Measurements from ENCODE around the gene TNNT2. TPM values are rescaled to one million over a fixed set of nuclear protein-coding genes. Genes with fewer than 3 reads are reported as not detected.

Gene TNNT2
- total and polyA plus RNA-seq, 4 donors, result 0.17 to 0.28 (median 0.25) TPM; not detected in 1

- H3K9ac ChIP-seq (ENCODE audit: low read depth in 1 of 2, low read length in 2 of 2), result no peak overlapping the region
- no peaks in the 10 kb centered on the region for H3K27me3 ChIP-seq (ENCODE audit: control insufficient read depth in 4 of 4, insufficient read depth in 4 of 4, low read length in 3 of 4)
- H3K36me3 ChIP-seq (ENCODE audit: control insufficient read depth in 4 of 4, insufficient read depth in 3 of 4, low read depth in 1 of 4, low read length in 3 of 4), result no peaks in the 10 kb centered on the region
- WGBS, result 83% methylated on average over 4 of the region's 4 CpGs
- TF ChIP-seq FOXA2 (IDR thresholded peaks at IDR 0.05) (no peak), SP1 (IDR thresholded peaks at IDR 0.05) (no peak), YY1 (IDR thresholded peaks at IDR 0.05) (no peak), JUND (IDR thresholded peaks at IDR 0.05) (no peak), RAD21 (IDR thresholded peaks at IDR 0.05) (no peak), EGR1 (IDR thresholded peaks at IDR 0.05; ENCODE audit: low read depth in 2 of 2) (no peak), FOXA1 (IDR thresholded peaks at IDR 0.05) (no peak), MAX (IDR thresholded peaks at IDR 0.05) (no peak), NR2F2 (IDR thresholded peaks at IDR 0.05) (no peak), CTCF (IDR thresholded peaks at IDR 0.05; ENCODE audit: low read depth, low read length, missing input control) (no peak), HNF4A (conservative IDR thresholded peaks at IDR 0.05) (no peak), ATF3 (IDR thresholded peaks at IDR 0.05) (no peak), RXRA (IDR thresholded peaks at IDR 0.05) (no peak)
- TF ChIP-seq, protein P1, sequence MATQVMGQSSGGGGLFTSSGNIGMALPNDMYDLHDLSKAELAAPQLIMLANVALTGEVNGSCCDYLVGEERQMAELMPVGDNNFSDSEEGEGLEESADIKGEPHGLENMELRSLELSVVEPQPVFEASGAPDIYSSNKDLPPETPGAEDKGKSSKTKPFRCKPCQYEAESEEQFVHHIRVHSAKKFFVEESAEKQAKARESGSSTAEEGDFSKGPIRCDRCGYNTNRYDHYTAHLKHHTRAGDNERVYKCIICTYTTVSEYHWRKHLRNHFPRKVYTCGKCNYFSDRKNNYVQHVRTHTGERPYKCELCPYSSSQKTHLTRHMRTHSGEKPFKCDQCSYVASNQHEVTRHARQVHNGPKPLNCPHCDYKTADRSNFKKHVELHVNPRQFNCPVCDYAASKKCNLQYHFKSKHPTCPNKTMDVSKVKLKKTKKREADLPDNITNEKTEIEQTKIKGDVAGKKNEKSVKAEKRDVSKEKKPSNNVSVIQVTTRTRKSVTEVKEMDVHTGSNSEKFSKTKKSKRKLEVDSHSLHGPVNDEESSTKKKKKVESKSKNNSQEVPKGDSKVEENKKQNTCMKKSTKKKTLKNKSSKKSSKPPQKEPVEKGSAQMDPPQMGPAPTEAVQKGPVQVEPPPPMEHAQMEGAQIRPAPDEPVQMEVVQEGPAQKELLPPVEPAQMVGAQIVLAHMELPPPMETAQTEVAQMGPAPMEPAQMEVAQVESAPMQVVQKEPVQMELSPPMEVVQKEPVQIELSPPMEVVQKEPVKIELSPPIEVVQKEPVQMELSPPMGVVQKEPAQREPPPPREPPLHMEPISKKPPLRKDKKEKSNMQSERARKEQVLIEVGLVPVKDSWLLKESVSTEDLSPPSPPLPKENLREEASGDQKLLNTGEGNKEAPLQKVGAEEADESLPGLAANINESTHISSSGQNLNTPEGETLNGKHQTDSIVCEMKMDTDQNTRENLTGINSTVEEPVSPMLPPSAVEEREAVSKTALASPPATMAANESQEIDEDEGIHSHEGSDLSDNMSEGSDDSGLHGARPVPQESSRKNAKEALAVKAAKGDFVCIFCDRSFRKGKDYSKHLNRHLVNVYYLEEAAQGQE (IDR thresholded peaks at IDR 0.05), result no peak
- TF ChIP-seq, protein P2, sequence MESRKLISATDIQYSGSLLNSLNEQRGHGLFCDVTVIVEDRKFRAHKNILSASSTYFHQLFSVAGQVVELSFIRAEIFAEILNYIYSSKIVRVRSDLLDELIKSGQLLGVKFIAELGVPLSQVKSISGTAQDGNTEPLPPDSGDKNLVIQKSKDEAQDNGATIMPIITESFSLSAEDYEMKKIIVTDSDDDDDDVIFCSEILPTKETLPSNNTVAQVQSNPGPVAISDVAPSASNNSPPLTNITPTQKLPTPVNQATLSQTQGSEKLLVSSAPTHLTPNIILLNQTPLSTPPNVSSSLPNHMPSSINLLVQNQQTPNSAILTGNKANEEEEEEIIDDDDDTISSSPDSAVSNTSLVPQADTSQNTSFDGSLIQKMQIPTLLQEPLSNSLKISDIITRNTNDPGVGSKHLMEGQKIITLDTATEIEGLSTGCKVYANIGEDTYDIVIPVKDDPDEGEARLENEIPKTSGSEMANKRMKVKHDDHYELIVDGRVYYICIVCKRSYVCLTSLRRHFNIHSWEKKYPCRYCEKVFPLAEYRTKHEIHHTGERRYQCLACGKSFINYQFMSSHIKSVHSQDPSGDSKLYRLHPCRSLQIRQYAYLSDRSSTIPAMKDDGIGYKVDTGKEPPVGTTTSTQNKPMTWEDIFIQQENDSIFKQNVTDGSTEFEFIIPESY (IDR thresholded peaks at IDR 0.05), result no peak
- H3K4me3 ChIP-seq (ENCODE audit: low read depth in 1 of 3, low read length in 3 of 3), result no peak overlapping the region
- no peak for DNase-seq (ENCODE audit: low spot score)
- H3K9me3 ChIP-seq (ENCODE audit: control insufficient read depth in 4 of 4, low read length in 3 of 4), result no peaks in the 10 kb centered on the region
- H3K4me1 ChIP-seq (ENCODE audit: control insufficient read depth in 4 of 4, insufficient read depth in 4 of 4, low read length in 3 of 4), result no peaks in the 10 kb centered on the region
- no peak overlapping the region for H3K27ac ChIP-seq (ENCODE audit: low read depth in 1 of 2, low read length in 2 of 2)
These were observed 47.7 kb downstream of the TNNT2 start for GRCh38 chr1:201329801-201330200.

DNA sequence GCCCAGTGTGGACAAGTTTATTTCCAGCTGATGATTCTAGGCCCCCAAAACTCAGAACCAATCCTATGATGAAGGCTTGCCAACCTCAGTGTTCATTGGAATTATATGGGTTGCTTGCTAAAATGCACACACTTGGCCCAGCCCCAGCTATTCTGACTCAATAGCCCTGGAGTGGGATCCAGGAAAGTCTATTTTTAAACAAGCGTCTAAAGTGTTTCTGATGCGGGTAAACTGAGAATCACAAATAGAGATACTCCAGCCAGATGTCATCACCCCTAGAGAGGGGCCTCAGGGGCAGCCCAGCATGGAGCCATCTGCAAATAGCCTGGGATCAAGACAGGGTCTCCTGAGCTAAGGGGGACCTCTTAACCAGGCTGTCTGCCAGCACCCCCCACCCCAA is 48.2 kb downstream of the TNNT2 start:
- Histone ChIP-seq H3K36me3 (ENCODE audit: control insufficient read depth in 4 of 4, insufficient read depth in 3 of 4, low read depth in 1 of 4, low read length in 3 of 4) (no peaks in the 10 kb centered on the region), H3K27ac (ENCODE audit: low read depth in 1 of 2, low read length in 2 of 2) (no peak overlapping the region), H3K27me3 (ENCODE audit: control insufficient read depth in 4 of 4, insufficient read depth in 4 of 4, low read length in 3 of 4) (no peaks in the 10 kb centered on the region), H3K9me3 (ENCODE audit: control insufficient read depth in 4 of 4, low read length in 3 of 4) (no peaks in the 10 kb centered on the region), H3K9ac (ENCODE audit: low read depth in 1 of 2, low read length in 2 of 2) (no peak overlapping the region), H3K4me3 (ENCODE audit: low read depth in 1 of 3, low read length in 3 of 3) (no peak overlapping the region), H3K4me1 (ENCODE audit: control insufficient read depth in 4 of 4, insufficient read depth in 4 of 4, low read length in 3 of 4) (no peaks in the 10 kb centered on the region)
- TF ChIP-seq EGR1 (IDR thresholded peaks at IDR 0.05; ENCODE audit: low read depth in 2 of 2), result no peak
- TF ChIP-seq FOXA2 (IDR thresholded peaks at IDR 0.05), result no peak
- no peak for TF ChIP-seq SP1 (IDR thresholded peaks at IDR 0.05)
- no peak for DNase-seq (ENCODE audit: low spot score)
- 87% methylated on average over 2 of the region's 2 CpGs for WGBS
